HG02571 (cell line): ENCODE measurements around the gene TTC39C.
"Not testable (repeated sequence)": the region's sequence is repeated elsewhere in the genome, so short reads cannot be mapped to it uniquely, and the experiment has no call there.

ENCODE experiments used
- ATAC-seq: cut with Tn5 transposase; IDR thresholded peaks from one replicate; pipeline ENCODE4 v1.9.1; 2021; ENCODE audit warnings: mild to moderate bottlenecking, moderate library complexity; ENCODE audit not compliant: unreplicated experiment

Gene TTC39C

GRCh38 chr18:24118750-24119577 is 104.4 kb downstream of the TTC39C start:
- ATAC-seq = peak; percentile 61

DNA sequence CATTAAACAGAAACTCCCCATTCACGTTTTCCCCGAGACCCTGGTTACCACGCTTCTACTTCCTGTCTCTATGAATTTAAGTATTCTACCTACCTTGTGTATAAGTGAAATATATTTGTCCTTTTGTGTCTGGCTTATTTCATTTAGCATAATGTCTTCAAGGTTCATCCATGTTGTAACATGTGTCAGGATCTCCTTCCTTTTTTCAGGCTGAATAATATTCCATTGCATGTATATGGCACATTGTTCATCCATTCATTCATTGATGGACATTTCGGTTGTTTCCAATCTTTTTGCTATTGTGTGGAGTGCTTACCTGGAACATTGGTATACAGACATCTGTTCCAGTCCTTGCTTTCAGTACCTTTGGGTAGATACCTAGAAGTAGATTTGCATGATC is 106.1 kb downstream of the TTC39C start:
- ATAC-seq = no peak

GRCh38 chr18:24121625-24122024 is 107.1 kb downstream of the TTC39C start:
- no peak for ATAC-seq

GRCh38 chr18:24126155-24126961 is 111.8 kb downstream of the TTC39C start:
- ATAC-seq = no peak

DNA sequence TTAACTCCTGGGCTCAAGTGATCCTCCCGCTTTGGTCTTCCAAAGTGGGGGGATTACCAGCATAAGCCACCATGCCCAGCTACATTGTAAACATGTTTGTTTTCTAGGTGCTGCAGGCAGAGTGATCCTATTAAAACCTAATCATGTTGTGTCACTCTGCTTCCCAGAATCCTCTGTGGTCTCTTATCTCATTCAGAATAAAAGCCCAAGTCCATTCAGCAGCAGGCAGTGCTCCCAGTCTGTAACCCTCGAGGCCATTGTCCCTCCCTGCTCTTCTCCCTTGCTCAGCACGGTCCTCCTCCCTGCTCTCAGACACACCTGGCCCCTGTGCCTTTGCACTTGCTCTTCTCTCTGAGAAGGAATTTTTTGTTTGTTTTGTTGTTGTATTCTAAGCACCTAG is 113.2 kb downstream of the TTC39C start:
- no peak for ATAC-seq

DNA sequence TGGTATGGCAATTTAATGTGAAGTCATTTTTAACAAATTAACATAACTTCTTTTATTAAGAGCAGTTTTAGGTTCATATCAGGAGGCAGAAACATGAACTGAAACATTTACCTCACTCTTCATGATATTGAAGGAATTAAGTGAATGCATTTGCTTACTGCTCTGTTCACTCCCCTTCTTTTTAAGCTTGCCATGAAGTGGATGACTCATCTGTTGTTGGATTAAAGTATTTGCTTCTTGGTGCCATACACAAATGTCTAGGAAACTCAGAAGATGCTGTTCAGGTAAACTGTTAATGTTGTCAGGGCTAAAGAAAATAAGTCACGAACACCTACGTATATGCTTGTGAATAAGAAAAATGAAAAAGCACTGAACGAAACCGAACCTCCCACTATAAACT is 114.1 kb downstream of the TTC39C start:
- ATAC-seq = no peak

DNA sequence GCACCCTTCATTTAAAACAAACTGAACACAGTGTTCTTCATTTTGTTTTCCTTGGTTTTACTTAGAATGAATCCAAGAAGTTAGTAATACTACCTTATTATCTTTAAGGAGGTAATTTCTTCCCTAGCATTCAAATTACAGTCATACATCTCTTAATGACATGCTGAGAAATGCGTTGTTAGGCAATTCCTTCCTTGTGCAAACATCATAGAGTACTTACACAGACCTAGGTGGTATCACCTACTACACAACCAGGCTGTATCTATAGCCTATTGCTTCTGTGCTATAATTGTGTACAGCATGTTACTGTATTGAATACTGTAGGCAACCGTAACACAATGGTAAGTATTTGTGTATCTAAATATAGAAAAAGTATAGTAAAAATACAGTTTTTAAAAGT is 115.9 kb downstream of the TTC39C start:
- ATAC-seq = no peak

DNA sequence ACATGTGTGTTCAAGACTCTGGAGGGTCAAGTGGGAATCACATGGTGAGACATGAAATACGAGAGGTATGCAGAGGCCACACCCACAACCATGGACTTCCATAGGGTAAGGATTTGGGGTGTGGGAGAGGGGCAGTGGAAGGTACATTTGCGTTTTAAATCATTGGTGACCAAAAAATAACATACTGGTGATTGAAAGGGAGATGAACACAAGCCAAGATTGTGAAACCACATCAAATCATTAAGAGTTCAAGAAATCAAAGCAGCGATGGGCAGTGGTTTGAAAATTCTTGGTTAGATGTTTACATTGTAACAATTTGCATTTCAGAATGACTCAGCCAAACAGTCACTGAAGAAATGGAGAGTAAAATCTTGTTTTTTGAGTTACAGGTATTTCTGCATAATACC is 122.4 kb downstream of the TTC39C start:
- no peak for ATAC-seq

GRCh38 chr18:24138409-24138788 is 123.8 kb downstream of the TTC39C start:
- no peak for ATAC-seq

GRCh38 chr18:24138789-24139616 is 124.4 kb downstream of the TTC39C start, which contains the start of gene CABYR:
Gene CABYR (plus strand): TSS chr18:24139062. CDS start chr18:24143115, 4,053 bp downstream.
- ATAC-seq = peak; percentile 88

DNA sequence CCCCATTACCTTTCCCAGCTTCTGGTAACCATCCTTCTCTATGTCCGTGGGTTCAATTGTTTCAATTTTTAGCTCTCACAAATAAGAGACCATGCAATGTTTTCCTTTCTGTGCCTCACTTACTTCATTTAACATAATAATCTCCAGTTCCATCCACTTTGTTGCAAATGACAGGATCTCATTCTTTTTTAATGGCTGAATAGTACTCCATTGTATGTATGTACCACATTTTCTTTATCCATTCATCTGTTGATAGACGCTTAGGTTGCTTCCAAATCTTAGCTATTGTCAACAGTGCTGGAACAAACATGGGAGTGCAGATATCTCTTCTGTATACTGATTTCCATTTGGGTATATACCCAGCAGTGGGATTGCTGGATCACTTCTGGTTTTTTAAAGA is 126.1 kb downstream of the TTC39C start:
- no peak for ATAC-seq

- ATAC-seq = no peak
These were observed 127.8 kb downstream of the TTC39C start for GRCh38 chr18:24142376-24142775.

GRCh38 chr18:24149591-24149990 is 135.0 kb downstream of the TTC39C start:
- not testable (repeated sequence) for ATAC-seq

DNA sequence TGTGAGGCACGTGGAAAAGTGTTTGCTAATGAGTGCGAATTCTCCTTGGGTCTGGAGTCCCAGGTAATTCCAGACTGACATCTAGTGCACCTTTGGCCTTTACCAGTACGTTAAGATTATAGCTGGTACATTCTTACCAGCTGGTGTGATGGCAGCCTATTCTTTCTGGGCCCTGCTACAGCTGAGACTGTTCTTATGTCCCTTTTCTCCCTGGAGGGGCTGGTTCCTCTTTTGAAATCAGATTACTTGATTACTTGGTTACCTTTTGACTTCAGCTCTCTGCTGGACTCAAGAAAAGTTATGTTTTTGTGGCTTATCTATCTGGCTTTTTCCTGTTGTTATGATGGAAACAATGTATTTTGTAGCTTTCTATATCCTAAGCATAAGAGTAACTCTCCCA is 138.8 kb downstream of the TTC39C start:
- no peak for ATAC-seq

GRCh38 chr18:24157855-24158254 is 143.3 kb downstream of the TTC39C start:
- ATAC-seq = no peak

- no peak for ATAC-seq
These were observed 145.5 kb downstream of the TTC39C start for GRCh38 chr18:24160086-24160485.

DNA sequence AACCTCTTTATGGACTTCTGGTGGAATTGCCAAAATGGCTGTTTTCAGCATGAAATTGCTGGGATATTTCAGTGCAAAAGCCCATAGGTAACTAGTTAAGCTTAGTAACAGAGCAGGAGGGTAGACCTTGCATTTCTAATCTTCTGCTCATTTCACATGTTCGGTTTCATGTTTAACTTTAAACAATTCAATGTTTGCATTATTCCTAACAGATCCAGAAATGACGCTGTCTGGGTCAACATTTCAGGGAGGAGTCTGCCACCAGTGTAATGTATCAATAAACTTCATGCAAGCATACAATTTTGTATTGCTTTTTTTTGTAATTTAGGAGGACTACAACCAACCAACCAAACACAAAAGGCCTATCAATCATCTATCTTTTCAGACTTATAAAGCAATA is 146.8 kb downstream of the TTC39C start:
- ATAC-seq = no peak

- ATAC-seq = no peak
These were observed 153.9 kb downstream of the TTC39C start for GRCh38 chr18:24168496-24168895.

DNA sequence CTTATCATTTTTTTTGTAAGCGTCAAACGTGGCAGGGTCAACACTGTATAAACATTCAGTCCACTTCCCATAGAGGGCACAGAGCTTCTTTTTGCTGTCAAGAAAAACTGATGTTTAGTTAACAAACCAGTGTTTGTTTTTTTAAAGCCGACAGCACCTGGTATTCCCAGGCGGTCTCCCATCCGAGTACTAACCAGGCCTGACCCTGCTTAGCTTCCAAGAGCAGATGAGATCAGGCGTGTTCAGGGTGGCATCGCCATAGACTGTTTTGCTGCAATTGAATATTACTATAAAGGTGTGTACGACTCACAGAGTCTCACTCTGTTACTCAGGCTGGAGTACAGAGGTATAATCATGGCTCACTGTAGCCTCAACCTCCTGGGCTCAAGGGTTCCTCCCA is 155.8 kb downstream of the TTC39C start:
- ATAC-seq = no peak

DNA sequence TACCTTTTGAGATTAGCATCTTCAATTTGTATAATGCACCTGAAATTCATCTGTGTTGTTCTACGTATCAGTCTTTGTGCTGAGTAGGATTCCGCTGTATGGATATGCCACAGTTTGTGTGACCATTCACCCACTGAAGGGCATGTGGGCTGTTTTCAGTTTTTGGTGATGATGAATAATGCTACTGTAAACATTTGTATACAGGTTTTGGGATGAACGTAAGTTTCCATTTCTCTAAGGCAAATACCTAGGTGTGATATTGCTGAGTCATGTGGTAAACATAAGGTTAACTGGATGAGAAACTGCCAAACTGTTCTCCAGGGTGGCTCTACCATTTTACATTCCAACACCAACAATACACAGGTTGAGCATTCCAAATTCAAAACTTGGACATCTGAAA is 159.4 kb downstream of the TTC39C start:
- ATAC-seq = no peak

DNA sequence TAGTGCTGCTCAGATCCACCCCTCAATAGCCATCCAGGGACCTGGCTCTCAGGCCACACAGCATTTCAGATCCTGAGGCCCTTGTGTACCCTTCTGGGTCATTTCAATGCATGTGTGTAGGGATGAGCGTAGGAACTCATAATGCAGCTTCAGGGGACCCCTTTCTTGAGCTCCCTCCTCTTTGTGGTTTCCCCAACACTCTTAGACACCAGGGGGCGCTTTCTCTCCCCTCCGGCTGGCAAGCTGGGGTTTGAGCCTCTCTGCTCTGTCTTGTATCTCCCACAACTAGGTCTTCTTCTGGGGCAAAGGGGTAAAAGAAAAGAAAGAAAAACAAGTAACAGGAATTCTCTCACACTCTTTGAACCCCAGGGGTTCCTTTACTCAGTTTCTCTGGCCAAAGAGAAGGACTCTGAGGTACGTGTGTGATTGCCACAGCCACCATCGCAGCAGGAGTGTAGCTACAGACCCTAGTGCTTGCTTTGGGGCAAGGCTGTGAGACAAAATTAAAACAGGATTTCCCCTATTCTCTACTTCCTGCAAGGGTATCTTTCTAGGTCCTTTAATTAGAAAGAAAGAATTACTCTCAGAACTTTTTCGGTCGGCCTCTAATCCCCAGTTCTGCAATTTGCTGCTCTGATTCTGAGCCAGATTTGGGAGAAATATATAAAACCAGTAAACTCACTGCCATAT is 162.3 kb downstream of the TTC39C start:
- peak; percentile 69 for ATAC-seq
